Skeletal muscle cell (primary cell): Measurements from ENCODE around the gene ASCC3.

Experiments used
- DNase-seq: peaks from one replicate; pipeline ENCODE4 v3.0.0-alpha.2; 2010; ENCODE audit warnings: low read depth
- H3K4me3 ChIP-seq: 2 replicates; pipeline ENCODE4 v1.5.1; 2011; ENCODE audit warnings: low read depth, mild to moderate bottlenecking, control low read depth, low read length, moderate library complexity

The ASCC3 gene

DNA sequence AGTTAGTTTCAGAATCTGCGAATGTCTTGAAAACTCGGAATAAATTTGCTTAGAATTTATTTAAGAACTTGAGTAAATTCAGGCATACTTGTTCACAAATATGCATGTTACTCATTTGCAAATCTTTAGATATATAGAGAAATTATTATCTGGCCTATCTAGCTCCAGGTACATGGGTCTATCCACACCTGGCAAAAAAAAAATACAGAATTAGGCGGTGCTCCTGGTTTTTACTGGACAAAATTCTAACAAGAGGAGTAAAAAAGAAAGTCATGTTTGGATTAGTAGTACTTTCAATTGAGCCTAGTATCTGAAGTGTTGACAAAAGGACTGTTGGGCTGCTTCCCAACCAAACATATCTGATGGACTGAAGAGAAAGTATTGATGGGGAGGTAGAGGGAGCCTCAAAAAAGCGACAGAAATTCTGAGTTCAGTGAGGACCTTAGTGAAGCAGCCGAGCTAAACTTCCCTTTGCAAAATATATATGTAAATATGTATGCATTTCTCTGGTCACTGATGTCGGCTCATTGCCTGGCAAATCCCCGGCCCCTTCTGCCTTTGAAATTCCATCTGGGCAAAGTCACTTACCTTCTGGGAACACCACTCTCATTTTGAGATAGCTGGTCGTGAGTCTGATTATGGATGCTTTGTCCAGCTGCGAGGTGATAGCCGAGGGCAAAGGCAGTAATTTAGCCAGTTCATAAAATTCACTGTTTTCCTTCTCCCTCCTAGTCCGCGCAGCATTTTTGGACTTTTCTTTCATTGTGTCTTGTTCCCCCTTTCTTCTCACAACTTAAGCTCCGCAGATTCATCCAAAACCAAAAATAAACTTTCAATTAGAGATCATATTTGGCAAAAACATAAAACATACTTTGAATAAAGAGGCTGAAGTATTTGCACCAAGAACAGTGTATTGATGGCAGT lies 418.2 kb downstream of the ASCC3 start:
- DNase-seq: no peak
- H3K4me3 ChIP-seq: peak overlapping the region; percentile 57

GRCh38 chr6:100461917-100462705 lies 419.0 kb downstream of the ASCC3 start:
- no peak for DNase-seq
- peak overlapping the region; percentile 57 for H3K4me3 ChIP-seq

GRCh38 chr6:100461278-100461916 lies 419.7 kb downstream of the ASCC3 start:
- peak overlapping the region; percentile 57 for H3K4me3 ChIP-seq
- no peak for DNase-seq

GRCh38 chr6:100460650-100461204 lies 420.4 kb downstream of the ASCC3 start:
- DNase-seq: no peak
- H3K4me3 ChIP-seq: peak overlapping the region; percentile 57

- no peak overlapping the region for H3K4me3 ChIP-seq
- no peak for DNase-seq
These were observed 421.4 kb downstream of the ASCC3 start for GRCh38 chr6:100459592-100460184.

- no peak for DNase-seq
- H3K4me3 ChIP-seq: no peak overlapping the region
These were observed 422.1 kb downstream of the ASCC3 start for GRCh38 chr6:100458841-100459591.
